ENCODE results near the gene DBI.
"Not testable (repeated sequence)": the region's sequence is repeated elsewhere in the genome, so short reads cannot be mapped to it uniquely, and the experiment has no call there.

The DBI gene

GRCh38 chr2:119365436-119365835, 1.3 kb upstream of the DBI start:
- TF ChIP-seq CTCF (conservative IDR thresholded peaks at IDR 0.05) (no peak), ZFX (IDR thresholded peaks at IDR 0.05) (no peak)

GRCh38 chr2:119366161-119366648, 572 bp upstream of the DBI start:
- TF ChIP-seq ZFX (IDR thresholded peaks at IDR 0.05), result peak; percentile 42
- no peak for TF ChIP-seq CTCF (conservative IDR thresholded peaks at IDR 0.05)
- H3K27ac ChIP-seq, result peak overlapping the region; percentile 97

More at GRCh38 chr2:119365436-119365835, 1.3 kb upstream of the DBI start:
- peak overlapping the region; percentile 97; the same call in 1 of the 2 replicates for H3K27ac ChIP-seq

- TF ChIP-seq ZFX (IDR thresholded peaks at IDR 0.05) (no peak), CTCF (conservative IDR thresholded peaks at IDR 0.05) (no peak)
- H3K27ac ChIP-seq, result peak overlapping the region; percentile 97
Measured at GRCh38 chr2:119367472-119368099, 809 bp downstream of the DBI start.

- H3K27ac ChIP-seq, result no peak overlapping the region
- TF ChIP-seq CTCF (conservative IDR thresholded peaks at IDR 0.05) (no peak), ZFX (IDR thresholded peaks at IDR 0.05) (no peak)
Measured at GRCh38 chr2:119369845-119370244, 3.1 kb downstream of the DBI start.

GRCh38 chr2:119371111-119371510, 4.3 kb downstream of the DBI start:
- TF ChIP-seq ZFX (IDR thresholded peaks at IDR 0.05) (no peak), CTCF (conservative IDR thresholded peaks at IDR 0.05) (no peak)
- H3K27ac ChIP-seq, result no peak overlapping the region

- TF ChIP-seq ZFX (IDR thresholded peaks at IDR 0.05) (no peak), CTCF (conservative IDR thresholded peaks at IDR 0.05) (no peak)
- no peak overlapping the region for H3K27ac ChIP-seq
Measured at GRCh38 chr2:119372778-119373568, 6.2 kb downstream of the DBI start.

- not testable (repeated sequence) for H3K27ac ChIP-seq
Measured at GRCh38 chr2:119373907-119374745, 7.3 kb downstream of the DBI start.

GRCh38 chr2:119376406-119376805, 9.6 kb downstream of the DBI start:
- H3K27ac ChIP-seq, result not testable (repeated sequence)
